ENCODE data around the gene TBC1D8.
"Not testable (repeated sequence)": the region's sequence is repeated elsewhere in the genome, so short reads cannot be mapped to it uniquely, and the experiment has no call there.

The TBC1D8 gene

DNA sequence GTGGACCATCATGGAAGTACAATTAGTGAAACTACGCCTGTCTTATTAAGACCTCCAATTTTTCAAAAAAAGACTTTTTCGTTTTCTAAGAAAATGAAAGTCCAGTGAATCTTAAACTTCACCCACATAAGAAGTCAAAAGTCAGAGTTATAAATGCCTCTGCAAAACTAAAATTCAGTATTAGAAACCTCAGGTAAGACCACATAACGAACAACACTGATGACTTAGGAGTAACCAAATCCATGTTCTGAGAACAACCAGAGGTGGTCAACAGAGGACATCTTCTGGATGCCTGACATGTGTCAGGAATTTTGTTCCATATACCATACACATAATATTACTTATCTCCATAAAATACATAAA lies 86.7 kb downstream of the TBC1D8 start:
- no peak for DNase-seq (ENCODE audit: low read depth in 2 of 2)

DNA sequence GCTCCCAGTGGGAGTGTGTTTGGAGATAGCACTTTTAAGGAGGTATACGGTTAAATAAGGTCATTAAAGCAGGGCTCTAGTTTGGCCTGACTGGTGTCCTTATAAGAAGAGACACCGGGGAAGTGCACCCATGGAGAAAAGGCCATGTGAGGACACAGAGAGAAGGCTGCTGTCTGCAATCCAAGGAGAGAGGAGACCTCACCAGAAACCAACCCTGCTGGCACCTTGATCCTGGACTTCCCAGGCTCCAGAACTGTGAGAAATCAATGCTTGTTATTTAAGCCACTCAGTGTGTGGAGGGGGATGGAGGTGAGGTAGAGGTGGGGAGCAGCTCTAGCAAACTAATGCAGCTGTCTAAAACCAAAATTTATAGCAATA lies 87.1 kb downstream of the TBC1D8 start:
- no peak for DNase-seq (ENCODE audit: low read depth in 2 of 2)

DNA sequence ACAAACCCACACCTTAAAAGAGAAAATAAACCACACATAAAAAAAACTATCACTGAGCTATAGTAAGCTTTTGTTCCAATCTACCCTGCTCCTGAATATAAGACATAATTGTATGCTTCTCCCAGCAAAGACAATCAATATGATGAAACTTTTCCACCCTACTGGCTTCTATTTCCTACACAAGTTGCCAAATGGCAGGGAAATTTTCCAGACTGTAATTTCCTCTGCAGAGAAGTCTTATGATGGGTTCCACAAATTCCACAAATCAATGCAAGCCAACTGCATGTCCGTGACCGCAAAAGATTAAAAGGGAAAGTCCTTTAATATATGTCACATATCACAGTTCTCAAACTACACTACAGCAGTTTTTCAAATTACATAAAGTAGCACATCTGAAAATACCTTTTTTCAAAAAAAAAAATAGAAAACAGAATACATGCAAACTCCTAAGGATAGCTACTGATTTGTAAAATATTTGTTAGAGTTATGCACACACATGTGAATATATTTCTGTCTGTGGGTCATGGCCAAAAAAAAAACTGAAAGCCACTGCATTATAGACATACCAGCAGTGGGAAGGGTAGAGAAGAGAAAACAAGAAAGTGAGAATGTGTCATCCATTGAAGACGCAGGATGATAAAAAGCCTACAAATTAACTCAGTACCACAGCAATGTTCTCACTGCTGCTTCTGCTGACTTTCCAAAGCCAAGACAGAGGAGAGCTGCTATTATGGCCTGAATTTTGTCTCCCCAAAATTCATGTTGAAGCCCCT lies 87.6 kb downstream of the TBC1D8 start:
- DNase-seq (ENCODE audit: low read depth in 2 of 2) = no peak

DNA sequence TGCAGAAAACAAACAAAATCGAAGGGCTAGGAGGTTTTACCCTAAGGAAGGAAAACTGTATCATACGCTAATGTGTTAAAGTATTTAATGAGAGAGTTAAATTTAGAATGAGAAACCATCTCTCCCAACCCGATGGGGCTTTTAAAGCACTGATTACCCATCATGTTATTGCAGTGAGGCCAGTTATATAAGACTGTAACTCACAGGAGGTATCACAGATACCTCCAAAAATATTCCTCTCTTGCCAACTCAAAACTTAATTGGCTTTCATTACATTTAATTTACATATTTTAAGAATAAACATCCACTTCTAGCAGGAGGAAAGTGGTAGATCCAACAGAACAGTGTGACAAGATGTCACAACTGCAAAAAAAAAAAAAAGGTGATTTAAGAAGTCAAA lies 92.8 kb downstream of the TBC1D8 start:
- DNase-seq (ENCODE audit: low read depth in 2 of 2) = no peak

DNA sequence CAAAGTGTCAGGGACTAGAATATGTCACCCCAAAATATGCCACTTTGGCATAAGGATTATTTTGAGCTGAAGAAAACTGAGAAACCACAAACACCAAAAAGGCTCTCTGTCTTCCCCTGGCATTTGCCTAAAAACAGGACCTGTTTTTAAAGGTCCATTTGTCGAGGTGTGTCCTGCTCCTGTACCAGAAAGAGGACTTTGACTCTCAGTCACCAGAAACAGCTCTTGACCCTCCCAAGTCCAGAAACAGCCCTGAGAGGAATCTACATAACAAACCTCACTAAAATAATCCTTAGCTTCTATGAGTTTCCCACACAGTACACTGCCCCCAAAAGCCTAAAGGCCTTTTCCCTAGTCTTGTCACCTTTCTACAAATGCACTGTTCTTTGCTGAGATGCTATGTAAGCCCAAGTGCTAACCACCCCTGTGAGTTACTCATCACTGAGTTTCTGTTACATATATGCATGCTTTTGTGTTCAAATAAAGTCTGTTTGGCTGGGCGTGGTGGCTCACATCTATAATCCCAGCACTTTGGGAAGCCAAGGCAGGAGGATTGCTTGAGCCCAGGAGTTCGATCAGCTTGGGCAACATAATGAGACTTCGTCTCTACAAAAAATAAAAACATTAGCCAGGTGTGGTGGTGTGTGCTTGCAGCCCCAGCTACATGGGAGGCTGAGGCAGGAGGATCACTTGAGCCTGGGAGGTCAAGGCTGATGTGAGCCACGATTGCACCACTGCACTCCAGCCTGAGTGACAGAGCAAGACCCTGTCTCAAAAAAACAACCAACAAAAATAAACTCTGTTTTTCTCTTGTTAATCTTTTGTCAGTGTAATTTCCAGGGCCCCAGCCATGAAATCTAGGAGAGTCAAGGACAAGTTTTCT lies 93.9 kb downstream of the TBC1D8 start:
- no peak for DNase-seq (ENCODE audit: low read depth in 2 of 2)

DNA sequence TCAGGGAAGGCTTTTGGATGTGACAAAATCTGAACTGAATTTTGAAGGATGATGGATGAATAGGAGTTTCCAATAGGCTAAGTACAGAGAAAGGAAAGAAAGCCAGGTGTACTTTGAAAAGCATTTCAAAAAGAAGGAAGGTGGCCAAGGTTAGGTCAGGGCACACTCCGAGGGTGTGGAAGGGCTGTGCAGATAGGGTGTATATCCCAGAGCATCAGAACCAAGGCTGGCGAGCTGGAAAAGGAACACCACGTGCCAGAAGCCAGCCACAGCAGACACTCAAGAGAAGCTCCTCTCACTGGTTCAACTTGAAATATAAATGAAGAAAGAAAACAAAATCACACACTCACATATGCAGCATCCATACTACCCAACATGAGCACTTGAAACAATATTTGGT lies 98.1 kb downstream of the TBC1D8 start:
- no peak for DNase-seq (ENCODE audit: low read depth in 2 of 2)

DNA sequence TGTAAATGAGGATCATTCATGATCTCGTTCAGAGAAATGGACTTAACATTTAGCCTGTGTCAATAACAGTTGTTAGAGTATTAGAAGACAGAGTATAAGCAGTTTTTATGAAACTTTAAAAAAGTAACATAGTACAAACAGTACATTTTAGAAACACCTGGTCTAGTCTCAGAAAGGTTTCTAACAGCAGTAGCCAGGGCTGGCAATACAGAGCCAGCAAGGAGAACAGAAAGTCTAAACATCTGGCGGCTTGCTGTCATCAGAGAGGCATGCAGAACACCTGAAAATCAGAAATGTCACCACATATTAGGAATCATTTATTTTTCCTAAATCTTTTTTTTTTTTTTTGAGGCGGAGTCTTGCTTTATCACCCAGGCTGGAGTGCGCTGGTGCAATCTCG lies 99.0 kb downstream of the TBC1D8 start:
- no peak for DNase-seq (ENCODE audit: low read depth in 2 of 2)

DNA sequence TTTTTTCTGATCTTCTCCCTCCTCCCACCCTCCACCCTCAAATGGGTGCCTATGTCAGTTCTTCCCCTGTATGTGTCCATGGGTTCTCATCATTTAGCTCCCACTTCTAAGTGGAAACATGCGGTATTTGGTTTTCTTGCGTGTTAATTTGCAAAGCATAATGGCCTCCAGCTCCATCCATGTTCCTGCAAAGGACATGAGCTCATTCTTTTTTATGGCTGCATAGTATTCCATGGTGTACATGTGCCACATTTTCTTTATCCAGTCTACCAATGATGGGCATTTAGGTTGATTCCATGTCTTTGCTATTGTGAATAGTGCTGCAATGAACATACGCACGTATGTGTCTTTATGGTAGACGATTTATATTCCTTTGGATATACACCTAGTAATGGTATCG lies 100.3 kb downstream of the TBC1D8 start:
- not testable (repeated sequence) for DNase-seq (ENCODE audit: low read depth in 2 of 2)

DNA sequence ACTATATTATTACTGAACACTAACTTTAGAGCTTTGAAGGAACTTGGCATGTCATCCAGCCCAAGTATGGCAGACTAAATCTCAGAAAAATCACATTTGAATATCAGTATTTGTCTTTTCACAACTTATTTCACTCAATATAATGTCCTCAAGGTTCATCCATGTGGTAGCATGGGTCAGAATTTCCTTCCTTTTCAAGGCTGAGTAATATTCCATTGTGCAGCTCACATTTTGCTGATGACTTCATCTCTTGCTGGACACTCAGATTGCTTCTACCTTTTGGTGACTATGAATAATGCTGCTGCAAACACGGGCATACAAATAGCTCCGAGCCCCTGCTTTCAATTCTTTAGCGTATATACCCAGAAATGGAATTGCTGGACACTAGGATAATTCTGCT lies 102.4 kb downstream of the TBC1D8 start:
- no peak for DNase-seq (ENCODE audit: low read depth in 2 of 2)

DNA sequence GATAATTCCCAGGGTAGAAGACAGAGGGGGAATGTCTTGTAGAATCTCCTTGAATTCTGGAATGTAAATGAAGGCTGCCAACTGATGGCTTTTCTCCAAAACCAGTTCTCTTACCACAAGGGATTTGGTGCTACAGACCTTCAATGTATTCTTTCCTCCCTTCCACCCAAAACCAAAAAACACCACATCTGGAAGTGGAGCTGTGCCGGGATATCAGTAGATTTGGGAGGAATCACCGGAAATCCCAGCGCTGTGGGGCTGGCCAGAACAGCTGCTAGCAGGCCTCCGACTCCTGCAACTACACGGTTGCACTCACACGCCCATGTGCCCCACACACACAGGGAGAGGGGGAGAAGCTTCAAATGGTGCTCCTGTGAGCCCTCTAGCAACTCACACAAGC lies 103.4 kb downstream of the TBC1D8 start:
- no peak for DNase-seq (ENCODE audit: low read depth in 2 of 2)

DNA sequence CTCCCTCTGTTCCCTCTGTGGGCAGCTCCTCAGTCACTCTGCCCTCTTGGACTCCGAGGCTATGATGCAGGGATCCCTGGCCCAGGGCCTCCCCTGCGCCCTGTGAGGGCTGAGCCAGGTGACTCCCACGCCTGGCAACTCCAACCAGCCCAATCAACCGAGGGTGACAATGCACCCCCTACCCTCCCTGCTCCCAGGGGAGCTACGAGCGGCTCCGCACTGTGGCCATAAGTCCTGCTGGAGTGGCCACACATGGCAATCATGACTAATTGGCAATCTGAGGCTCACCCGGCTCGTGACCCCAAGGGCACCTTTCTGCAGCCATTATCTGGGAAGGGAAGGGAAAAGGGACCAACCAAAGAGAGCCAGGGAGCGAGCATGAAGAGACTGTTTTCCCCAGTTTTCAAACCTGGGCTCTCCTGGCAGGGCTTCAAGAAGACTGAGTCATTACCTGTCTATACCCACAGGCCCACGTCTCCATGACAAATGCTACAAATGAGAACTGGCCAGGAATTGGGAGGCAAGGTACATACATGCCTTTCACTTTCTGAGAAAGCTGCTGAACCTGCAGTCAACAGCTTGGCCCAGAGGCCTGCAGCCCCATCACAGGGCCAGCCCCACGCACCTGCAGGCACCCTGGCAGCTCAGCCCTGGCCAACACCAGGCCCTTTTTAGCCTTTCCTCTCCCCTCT lies 104.0 kb downstream of the TBC1D8 start:
- DNase-seq (ENCODE audit: low read depth in 2 of 2) = no peak

DNA sequence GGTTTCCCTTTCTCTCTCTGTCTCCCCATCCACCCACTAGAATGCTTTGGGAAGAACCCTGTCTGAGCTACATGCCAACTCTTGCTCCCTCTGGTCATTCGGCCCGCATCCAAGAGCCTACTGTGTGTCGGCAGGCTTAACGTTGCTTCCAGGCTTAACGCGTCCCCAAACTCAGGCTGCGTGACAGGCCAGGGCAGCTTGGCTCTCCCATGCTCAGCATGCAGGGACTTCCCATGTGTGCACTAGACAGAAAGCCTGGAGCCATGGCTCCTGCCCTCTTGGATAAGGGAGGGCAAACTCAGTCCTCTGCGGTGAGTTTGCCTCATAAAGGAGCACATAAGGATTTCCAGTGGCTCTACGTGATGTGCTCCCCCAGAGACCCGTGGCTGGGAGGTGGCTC lies 105.9 kb downstream of the TBC1D8 start:
- DNase-seq (ENCODE audit: low read depth in 2 of 2) = no peak

DNA sequence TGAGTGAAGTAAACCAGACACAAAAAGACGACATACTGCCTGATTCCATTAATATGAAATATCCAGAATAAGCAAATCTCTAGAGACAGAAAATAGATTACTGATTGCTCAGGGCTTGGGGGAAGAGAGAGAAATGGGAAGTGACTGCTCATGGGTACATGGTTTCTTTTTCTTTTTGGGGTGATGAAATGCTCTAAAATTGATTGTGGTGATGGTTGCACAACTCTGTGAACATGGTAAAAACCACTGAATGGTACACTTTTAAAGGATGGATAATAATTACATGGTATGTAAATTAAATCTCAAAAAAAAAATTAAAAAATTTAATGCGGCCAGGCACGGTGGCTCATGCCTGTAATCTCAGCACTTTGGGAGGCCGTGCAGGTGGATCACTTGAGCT lies 109.8 kb downstream of the TBC1D8 start:
- no peak for DNase-seq (ENCODE audit: low read depth in 2 of 2)

DNA sequence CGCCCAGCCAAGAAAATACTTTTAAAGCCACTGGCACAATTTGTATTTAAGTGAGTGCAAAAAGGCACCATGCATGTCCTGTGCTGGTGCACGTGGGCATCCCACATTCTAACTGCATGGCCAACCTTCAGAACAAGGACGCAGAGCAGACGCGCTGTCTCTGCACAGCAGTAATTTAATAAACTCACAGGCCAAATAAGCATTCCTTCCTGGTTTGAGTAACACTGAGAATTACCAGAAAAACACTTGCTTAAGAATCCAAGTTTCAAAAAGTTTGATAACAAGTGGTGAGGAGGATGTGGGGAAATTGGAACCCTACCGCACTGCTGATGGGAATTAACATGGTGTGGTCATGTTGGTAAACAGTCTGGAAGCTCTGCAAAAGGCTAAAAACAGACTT lies 110.4 kb downstream of the TBC1D8 start:
- DNase-seq (ENCODE audit: low read depth in 2 of 2) = no peak

DNA sequence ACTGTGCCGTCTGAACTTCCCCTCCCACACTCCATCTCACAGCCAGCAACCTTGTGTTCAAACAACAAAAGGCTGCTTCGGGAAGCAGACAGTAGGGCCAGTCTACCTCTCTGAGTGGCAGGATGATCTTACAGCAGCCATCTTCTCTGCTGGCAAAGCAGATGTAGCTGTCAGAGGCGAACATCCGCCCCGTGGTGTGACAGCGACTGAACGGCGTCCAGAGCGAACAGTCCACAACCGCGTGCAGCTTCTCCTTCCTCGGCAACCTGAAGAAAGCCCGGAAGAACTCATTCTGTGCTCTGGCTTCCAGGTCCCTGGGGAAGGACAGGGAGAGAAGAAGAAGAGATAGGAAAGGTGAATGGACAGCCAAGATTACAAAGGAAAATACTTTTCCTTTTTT lies 111.1 kb downstream of the TBC1D8 start:
- no peak for DNase-seq (ENCODE audit: low read depth in 2 of 2)

DNA sequence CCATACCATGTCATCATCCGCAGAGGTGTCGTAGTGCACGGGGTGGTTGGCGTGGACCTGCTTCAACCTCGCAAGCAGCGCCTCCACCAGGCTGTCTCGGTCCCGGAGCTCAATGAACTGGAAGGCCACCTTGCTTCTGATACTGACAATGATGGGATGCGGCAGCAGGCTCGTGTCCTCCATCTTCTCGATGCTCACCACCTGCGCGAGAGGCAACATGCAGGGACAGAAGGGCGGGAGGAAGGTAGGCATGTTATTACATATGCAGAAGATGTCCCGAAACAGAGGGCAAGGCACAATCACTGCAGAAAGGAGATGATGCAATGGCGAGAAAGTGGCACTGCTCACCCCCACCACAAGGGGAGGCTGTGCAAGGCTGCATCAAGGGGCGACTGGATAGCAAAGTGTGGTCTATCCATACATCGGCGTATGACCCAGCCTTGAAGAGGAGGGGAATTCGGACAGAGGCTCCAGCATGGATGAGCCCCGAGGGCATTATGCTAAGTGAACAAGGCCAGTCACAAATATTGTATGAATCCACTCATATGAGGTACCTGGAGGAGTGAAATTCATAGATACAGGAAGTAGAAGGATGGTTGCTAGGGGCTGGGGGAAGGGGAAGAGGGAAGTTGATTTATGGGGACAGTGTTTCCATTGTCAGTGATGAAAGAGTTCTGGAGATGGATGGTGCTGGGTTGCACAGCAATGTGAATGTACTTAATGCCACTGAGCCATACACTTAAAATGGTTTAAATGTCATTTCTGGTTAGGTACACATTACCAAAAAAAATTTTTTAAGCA lies 112.5 kb downstream of the TBC1D8 start:
- no peak for DNase-seq (ENCODE audit: low read depth in 2 of 2)

DNA sequence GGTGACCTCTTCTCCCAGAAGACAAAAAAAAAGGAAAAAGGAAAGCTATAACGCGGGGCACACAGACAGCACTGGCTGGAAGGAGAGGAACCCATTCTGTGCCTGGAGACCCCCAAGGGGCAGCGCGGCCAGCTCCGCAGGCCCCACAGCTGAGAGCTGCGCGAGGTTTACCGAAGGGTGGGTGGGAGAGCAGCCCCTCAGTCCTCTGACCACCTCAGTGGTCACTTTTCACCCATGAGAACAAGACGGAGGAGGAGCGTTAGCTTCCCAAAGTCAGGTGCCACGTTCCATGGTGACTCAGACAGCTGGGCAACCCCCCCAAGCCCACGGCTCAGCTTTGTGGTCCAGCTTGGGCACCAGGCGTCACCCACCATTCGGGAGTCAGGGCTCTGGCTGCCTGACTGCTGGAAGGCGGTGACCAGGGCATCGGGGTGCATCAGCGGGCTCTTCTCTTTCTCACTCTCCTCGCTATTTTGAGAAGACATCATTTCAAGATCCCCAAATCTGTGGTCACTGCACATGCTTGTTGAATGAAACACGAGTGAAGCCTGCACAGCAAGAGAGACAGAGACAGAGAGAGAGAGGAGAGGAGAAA lies 113.9 kb downstream of the TBC1D8 start:
- DNase-seq (ENCODE audit: low read depth in 2 of 2) = no peak

DNA sequence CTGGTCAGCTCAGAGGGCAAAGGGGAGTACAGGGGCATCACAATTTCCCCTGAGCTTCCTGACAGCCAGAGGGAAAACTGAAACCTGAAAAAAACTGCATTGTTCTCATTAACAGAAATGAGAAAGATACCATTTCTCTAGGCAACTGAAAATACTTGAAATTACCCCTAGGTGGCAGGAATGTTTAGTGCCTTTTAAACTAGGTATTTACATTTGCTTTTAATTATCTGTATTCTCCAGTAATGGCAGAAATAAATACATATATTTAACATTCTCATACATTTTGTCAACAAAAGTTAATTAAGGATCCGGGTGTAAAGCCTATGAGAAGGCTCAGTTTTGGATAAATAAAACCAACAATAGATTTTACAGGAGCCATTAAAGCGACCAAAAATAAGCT lies 114.6 kb downstream of the TBC1D8 start:
- no peak for DNase-seq (ENCODE audit: low read depth in 2 of 2)

DNA sequence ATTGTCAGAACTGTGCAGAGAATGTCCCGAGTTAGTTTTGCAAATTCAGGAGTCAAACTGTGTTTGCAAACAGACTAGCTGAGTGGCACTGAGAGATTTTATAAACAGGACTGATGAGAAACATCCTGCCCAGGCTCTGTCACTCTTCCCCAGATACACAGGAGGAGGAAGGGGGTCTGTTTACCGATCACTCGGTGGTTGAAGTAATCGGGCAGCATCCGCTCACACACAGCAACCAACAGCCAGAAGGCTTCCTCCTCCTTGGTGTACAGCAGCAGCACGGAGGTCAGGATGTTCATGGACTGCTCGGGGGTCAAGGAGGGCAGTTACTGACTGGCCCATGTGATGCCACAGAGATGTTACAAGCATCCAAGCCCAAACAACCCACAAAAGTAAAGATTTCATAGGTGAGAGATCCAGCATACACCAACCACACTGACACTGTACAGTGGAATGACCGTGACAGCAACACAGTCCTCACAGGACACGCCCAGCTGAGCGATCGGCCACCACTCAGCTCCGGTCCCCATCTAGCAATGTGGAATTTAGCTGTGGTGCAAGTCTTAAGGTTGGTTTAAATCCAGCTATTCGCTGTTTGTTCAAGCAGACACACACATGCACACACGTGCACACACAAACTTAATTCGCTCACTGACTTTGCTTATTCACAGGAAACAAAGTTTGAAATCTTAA lies 119.0 kb downstream of the TBC1D8 start:
- DNase-seq (ENCODE audit: low read depth in 2 of 2) = no peak

DNA sequence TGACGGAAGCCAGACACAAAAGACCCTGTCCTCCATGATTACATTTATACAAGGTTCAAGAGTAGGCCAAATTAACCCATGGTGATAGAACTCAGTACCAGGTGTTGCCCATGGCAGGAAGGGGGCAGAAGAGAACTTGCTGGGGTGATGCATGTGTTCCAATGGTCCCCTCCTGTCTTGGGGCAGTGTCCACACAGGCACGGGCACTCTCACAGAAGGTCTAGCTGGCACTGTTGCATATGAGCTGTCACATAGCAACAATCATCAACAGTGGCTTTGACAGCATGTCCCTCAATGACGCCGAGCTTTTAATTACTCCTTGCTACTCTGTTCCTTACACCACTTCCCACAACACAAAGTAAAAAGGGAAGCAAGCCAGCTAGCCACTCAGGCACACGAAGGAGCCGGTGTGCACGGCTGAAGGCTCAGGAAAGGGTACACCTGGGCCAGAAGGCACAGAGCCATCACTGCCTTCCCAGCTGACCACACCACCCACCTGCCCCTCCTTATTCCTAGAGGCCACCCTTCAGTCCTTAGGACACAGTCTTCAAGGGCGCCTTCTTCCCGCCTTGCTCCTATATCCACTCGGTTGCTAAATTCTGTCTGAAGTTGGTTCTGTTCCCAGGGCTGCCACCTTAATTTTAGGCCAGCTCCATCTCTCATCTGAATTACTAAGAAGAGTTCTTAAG lies 120.2 kb downstream of the TBC1D8 start:
- no peak for DNase-seq (ENCODE audit: low read depth in 2 of 2)
